NCI-H345 treated with DMSO at 0.1 percent for 48 hours (cell line): Measurements from ENCODE around the gene MAP3K4.
"Not testable (repeated sequence)": the region's sequence is repeated elsewhere in the genome, so short reads cannot be mapped to it uniquely, and the experiment has no call there.

ENCODE experiments used
- DNase-seq: peaks from one replicate; lab custom pipeline; 2025; ENCODE audit not compliant: unreplicated experiment; lab: John Stamatoyannopoulos, UW

MAP3K4 gene

DNA sequence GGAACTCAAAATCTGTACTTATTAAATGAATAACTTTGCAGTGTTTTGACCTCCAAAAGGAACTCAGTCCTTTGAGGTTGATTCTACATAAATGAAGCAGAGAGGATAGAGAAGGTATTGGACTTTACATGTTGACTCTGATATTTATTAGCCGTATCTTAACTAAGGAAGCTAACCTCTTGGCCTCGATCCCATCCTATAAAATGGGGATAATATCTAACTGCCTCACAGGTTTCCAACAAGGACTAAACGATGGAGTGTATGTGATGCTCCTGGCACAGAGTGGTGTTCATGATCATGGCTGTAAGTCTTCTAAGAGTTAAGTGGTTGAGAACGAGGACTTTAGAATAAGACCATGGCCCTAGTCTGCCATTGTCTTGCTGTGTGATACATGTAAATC is 24.2 kb upstream of the MAP3K4 start:
- no peak for DNase-seq

DNA sequence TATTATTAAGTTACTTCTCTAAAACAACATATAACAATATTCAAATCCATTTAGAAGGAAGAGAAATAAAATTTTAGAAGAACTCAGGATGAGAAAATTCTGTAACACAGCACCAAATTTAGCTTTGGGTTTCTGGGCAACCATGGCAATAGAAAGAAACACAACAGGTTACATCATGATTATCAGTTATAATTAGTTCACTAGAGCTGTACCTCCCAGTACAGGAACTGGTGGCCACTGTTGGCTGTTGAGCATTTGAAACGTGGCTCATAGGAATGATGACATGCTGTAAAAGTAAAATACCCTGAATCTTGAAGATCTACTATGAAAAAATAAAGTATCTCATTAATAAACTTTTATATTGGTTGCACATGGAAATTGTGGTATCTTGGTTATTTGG is 23.7 kb upstream of the MAP3K4 start:
- DNase-seq: no peak

DNA sequence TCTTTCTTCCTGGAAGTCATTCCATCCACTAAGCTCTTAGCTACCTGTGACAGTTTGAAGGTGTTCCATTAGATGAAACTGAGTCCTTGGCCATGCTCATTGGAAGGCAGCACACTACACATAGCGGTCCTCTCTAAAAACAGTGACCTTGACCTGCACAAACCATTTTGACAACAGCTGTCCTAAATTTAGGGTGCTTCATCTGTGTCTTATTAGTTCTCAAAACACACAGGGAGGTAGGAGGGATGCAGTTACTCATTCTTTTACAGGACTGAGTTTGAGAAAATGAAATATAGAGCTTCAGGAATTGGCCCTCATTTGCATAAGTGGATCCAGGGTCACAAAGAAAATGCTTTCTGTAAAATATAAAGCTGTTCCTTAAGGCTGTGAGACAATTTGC is 20.4 kb upstream of the MAP3K4 start:
- no peak for DNase-seq

DNA sequence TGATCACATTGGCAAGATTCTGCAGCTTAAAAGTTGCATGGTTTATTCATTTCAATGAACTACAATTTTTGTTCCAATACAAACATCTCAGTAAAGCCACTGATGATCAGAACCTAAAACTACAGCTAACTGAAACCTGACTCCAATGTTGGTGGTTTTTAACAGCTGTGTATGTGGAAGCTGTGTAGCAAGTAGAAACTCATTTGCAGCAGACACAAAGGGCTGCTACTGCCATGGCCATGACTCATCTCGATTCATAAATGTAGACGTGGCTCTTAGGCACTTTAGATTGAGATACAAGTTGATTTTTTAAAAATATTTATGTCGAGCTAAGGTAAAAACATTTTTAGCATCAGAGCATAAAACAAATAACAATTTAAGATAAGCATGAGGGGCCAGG is 19.5 kb upstream of the MAP3K4 start:
- no peak for DNase-seq

DNA sequence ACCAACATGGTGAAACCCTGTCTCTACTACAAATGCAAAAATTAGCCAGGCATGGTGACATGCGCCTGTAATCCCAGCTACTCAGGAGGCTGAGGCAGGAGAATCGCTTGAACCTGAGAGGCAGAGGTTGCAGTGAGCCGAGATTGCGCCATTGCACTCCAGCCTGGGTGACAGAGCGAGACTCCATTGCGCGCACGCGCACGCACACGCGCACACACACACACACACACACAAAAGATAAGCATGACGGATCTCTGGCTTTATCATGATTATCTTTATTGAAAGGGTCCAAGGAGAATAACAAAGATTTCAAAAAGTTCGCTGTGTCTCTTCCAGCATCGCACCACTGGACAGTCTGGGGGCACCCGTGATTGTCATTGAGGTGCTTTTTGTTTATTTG is 19.0 kb upstream of the MAP3K4 start:
- not testable (repeated sequence) for DNase-seq

DNA sequence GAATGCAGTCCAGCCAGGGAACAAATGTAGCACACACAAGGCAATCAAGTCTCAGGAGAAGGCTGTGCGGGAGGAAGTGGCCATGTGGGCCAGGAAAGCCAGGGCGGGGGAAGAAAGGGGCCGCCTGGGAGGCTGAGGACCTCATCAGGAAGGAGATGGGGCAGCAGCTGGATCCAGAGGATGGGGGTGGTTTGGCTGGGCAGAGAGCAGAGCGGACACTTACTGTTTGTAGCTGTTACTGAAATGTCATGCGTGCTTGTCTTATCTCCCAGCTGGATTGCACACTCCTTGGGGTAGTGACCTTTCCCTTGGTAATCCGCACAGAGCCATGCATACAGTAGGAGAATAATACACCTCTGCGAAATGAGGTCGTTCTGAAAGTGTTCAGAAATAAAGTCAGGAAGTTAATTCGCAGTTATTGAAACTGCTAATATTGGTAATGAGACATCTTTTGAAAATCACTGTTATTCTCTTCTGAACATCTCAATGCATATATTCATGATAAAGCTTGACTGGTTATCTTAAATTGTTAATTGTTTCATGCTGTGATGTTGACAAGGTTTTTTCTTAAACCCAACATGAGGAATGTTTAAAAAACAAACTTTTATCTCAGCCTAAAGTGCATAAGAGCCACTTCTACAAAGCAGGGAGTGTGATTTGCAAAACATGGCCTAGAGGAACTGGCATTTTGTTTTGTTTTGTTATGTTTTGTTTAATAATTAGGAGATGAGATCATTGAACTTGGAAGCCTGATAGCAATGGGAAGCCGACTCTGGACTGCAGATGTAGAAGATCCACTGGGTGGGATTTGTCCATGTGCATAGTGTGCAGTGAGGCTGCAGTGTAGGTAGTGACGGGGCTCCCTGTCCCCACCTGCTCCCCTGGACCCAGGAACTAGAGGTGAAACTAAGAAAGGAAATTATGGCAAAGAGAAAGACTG is 18.0 kb upstream of the MAP3K4 start:
- DNase-seq: no peak

DNA sequence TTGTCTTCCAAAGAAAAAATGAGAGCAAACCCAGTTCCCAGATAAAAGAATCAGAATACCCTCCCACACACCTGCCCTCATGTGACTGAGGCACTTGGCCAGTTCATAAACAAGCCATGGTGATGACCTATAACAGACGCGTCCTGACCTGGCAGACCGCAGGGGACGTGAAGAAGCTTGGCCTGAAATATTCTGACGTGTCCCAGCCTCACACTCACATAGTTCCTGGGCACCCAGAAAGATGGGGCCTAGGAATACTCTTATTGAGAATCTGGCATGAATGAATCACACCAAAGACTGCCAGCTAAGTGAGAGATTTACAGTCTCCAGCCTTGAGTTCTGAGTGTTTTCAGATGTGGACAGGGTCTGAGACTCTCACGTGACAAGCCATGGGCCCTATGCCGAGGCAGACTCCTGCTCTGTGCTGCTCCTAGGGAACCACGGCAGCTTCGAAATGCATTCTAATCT is 17.2 kb upstream of the MAP3K4 start:
- DNase-seq: no peak

DNA sequence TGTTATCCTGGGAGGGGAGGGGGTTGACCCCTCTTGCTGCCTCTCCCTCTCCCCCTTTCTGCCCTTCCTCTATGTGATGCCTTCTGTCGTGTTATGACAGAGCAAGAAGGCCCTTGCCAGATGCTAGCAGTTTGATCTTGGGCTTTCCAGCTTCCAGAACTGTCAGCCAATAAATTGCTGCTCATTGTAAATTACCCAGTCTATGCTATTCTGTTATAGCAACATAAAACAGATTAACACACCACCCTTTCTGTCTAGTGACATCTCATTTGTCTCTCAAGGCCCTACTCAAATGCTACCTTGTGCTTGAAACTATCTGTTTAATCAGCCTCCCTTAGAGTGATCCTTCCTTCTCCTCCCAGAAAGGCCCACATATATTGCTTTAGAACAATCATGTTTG is 16.4 kb upstream of the MAP3K4 start:
- DNase-seq: no peak

DNA sequence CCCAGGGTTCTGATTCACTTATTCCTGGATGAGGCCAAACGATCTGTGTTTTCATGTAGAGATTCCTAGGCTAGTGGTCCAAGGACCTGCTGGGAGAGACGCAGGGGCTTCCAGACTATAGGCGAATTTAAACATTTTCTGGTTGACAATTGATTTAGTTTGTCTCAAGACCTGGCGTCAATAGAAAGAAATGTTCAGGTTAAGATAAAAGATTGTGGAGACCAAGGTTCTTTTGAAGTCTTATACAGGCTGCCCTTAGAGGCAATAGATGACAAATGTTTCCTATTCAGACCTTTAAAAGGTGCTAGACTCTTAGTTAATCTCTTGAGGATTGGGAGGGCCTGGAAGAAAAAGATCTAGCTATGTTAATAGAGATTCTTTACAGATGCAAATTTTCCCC is 15.6 kb upstream of the MAP3K4 start:
- not testable (repeated sequence) for DNase-seq

DNA sequence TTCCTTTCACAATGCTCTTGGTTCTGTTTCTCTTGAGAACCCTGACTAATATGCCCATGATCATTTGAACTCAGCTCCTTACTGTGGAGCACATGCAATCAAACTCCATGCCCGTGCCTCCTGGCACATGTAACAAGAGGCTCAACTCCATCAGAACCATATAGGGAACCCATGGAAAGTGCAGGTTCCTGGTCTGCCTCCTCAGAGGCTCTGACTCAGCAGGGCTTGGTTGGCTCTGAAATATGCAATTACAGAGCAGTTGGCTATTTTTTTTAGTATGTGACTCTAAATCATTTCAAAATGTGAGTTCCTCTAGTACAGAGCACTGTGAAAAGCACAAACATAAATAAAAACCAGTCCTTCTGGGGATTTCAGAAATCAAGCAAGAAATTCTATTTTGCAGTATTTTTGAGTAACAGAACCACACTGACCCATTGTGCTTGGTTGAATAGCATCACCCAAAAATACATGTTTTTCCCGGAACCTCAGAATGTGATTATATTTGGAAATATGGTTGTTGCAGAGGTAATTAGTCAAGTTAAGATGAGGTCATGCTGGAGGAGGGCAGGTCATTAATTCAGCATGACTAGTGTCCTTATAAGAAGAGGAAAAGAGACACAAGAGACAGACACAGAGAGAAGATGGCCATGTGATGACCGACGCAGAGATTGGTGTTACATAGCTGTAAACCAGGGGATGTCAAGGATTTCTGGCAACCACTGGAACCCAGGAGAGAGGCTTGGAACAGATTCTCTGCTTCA is 13.2 kb upstream of the MAP3K4 start:
- DNase-seq: no peak

DNA sequence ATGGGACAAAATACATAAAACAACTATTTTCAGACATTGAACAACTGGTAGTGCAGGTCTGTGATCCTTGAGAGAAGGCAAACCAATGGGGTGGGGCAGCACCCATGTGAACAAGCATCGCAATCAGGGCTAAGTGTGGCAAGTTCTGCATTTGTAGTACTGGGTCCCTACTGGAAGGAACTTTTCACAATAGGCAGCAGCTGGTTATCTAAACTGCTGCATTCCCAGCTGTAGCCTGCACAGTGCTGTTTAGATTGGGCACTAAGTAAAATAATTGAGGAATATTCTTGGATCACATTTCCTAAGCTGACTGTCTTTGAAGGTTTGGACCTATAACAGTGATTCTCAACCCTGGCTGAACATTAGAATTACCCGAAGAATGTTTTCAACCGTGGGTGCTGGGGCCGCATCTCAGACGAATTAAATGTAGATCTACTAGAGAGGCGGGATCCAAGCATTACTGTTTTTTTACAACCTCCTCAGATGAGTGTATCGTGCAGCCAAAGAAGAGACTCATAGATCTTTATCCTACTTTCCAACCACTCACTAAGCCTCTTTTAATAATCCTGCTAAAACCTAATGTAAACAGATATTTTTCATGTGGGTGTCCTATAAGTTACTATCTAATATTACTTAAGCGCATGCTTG is 12.4 kb upstream of the MAP3K4 start:
- no peak for DNase-seq

DNA sequence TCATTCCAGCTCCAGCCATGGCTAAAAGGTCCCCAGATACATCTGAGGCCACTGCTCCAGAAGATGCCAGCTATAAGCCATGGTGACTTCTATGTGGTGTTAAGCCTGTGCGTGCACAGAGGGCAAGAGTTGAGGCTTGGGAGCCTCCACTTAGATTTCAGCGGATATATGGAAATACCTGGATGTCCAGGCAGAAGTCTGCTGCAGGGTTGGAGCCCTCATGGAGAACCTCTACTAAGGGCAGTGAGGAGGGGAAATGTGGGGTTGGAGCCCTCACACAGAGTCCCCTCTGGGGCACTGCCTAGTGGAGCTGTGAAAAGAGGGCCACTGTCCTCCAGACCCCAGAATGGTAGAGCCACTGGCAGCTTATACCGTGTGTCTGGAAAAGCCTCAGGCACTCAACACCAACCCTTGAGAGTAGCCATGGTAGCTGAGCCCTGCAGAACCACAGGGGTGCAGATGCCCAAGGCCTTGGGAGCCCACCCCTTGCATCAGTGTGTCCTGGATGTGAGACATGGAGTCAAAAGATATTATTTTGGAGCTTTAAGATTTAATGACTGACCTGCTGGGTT is 8.1 kb upstream of the MAP3K4 start:
- not testable (repeated sequence) for DNase-seq

DNA sequence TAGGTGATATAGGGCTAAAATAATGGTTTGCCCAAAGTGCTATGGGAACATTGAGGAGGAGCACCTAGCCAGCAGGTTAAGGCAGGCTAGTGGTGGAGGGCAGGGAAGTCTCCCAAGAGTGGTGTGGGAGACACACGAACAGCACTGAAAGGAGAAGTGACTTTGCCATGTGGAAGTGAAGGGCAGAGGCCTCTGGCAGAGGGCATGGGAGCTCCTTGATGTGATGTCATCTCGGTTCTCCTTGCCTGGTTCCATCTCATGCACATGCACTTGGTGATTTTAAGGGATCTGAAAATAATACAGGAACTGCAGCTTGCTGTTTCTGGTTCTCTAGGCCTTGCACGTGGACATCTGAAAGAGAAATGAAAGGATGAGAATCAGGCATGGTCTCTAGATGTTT is 4.7 kb upstream of the MAP3K4 start:
- no peak for DNase-seq

DNA sequence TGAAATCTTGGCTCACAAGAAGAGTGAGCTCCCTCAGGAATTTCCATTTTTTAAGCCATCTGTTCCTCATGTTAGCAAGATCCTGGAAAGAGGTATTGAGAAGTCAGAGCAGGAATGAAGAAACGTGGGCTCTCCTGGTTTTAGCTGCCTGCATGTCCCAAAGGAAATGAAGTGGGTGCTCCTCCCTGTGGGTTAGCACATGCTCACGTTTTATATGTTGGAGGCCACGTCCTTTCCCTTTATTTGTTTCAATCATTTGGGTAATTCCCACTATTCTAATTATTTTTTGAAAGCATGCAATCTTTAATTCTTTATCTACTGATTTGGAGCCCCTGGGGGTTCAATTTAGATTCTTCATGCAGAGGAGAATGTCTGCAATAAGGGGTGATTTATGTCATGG is 4.3 kb upstream of the MAP3K4 start:
- no peak for DNase-seq

DNA sequence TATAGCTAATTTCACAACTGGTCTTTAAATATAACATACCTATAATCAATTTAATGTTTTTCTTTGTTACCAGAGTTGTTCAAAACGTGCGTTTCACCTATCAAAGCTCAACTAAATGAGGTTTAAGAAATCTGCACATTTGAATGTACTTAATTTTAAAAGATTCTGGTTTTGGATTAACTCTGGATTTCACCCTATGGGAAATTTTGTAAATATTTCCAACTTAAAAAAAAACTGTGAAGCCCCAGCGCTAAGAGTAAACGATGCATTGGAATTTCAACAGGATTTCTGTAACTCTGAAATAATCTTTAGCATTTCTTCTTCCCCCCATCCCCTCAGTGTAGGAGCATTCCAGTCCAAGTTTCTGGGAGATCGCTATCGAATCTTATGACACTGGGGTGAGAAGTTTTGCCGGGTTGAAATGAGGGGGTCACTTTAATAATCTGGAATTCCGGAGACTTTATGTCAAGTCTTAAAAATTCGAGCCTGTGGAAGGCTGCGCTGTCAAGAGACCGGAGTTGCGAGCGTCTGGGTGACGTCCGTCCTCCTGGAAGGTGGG is 643 bp upstream of the MAP3K4 start:
- DNase-seq: no peak

DNA sequence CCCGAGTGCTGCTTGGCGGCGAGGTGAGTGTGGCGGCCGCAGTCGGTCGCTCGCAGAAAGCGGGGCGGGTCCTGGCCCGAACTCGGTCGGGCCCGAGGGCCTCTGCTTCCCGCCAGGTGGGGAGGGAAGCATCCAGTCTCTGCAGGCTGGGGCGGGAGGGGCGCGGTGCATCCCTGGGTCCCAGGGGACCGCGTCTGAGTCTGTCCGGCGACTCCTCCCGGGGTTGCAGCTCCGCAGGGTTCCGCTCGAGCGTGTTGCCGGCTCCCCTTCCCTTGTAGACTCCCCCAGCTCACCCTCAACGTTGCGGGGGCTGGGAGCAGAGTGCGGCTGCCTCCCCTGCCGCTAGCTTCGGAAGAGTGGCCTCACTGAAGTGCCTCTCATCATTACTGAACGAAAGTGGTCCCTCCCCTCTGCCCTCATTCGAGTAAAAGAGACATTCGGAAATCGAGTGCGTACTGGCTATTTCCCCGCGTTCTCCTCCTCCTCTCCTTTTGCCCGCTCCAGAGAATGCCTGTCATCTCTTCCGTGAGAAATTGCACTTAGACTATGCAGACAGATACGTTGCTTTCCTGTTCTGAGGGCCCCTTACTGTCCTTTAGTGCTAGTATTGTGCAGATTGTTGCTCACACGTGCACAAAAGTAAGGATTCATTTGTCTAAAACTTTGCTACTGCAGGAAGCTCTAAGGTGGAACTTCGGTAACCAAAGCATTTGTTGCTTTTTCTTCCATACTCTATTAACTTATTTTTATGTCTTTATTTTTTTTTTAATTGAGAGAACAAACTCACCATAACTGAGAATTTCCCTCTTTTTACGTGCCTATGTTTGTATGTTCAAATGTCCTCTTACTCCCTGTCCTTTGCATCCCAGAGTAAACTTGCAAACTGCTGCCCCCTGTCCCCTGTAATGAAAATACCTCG is 751 bp downstream of the MAP3K4 start:
- DNase-seq: peak; percentile 66

DNA sequence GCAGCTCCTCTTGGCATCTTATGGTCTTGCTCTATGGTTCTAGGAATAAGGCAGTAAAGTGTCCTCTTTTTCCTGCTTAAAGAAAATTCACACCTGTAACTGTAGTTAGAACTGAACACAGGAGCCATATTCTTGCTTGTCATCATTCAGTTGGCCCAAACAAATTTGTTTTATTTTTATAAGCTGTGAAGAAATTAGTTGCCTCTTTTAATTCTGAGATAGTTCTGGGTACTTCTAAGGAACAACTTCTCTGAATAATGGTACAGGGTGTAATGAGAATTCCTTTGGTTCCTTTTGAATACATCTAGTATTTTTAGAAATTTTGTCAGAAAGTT is 1.4 kb downstream of the MAP3K4 start:
- DNase-seq: no peak

DNA sequence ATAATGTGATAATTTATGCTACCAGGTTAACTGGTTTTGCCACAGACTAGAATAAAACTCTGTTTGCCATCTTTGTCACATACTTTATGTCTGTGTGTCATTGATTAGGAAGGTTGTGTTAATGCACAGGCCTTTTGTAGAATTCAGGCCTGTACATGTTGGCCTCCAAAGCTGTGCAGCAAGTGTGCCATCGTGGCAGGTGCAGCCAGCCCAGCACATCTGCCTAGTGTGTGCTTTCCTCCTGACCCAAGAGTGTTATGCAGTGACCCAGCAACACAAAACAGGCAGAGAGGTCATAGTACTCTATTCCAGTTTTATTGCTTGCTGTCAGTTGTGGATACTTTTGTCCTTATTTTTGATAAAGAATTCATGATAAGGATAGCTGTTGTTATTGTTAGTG is 3.7 kb downstream of the MAP3K4 start:
- no peak for DNase-seq

DNA sequence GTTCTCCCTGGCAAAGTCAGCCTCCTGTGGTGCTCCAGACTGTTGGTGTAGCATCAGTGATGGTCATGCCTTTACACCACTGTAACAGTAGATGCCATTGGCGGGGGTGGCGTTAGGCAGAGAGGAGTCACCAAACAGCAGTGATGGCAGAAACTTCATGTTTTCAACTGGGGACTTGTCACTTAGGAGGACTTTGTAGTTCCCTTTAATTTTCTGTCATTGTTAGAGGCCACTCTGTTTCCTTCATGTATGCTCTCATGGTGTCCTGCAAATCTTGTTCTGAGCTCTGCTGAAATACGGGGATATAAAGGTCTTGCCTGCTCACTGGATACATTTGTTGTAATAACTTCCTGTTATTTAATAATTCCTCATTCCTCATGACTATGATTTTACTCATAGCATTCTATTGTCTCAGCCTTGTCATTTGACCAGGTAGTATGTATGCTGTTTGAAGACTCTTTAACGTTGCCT is 4.6 kb downstream of the MAP3K4 start:
- DNase-seq: no peak

DNA sequence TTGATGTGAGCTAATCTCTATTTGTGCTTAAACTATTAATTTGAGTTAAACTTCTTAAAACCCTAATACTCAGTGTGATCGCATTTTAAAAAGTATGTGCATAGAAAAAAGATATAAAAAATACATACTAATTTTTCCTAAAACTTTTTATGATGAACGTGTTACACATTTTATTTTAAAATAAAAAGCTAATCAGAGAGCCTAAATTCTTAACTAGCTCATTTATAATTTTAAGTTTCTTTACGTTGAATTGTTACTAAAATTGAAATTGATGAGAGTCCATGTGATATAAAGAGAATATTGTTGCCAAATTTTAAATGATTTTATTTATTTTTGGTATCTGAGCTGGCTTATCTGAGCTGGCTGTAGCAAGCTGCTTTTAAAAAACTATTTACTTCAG is 6.6 kb downstream of the MAP3K4 start:
- DNase-seq: no peak
